ENCODE results near the gene ADCY5. TPM values are rescaled to one million over a fixed set of nuclear protein-coding genes. Genes with fewer than 3 reads are reported as not detected.

The ADCY5 gene
- total RNA-seq, 1 donor from 2014 or later = 0.07 TPM

- no peak for DNase-seq (ENCODE audit: low read depth, low spot score)
These were observed 104.5 kb downstream of the ADCY5 start for GRCh38 chr3:123344175-123344906.

GRCh38 chr3:123343296-123344174 is 105.4 kb downstream of the ADCY5 start:
- no peak for DNase-seq (ENCODE audit: low read depth, low spot score)

- no peak for DNase-seq (ENCODE audit: low read depth, low spot score)
These were observed 106.2 kb downstream of the ADCY5 start for GRCh38 chr3:123342631-123343080.

GRCh38 chr3:123341871-123342630 is 106.8 kb downstream of the ADCY5 start:
- DNase-seq (ENCODE audit: low read depth, low spot score) = no peak

GRCh38 chr3:123340336-123340735 is 108.6 kb downstream of the ADCY5 start:
- DNase-seq (ENCODE audit: low read depth, low spot score) = no peak

- no peak for DNase-seq (ENCODE audit: low read depth, low spot score)
These were observed 109.6 kb downstream of the ADCY5 start for GRCh38 chr3:123339302-123339701.

GRCh38 chr3:123338620-123339061 is 110.2 kb downstream of the ADCY5 start:
- no peak for DNase-seq (ENCODE audit: low read depth, low spot score)

GRCh38 chr3:123337948-123338619 is 110.8 kb downstream of the ADCY5 start:
- DNase-seq (ENCODE audit: low read depth, low spot score) = no peak

- DNase-seq (ENCODE audit: low read depth, low spot score) = no peak
These were observed 111.7 kb downstream of the ADCY5 start for GRCh38 chr3:123337226-123337625.

- DNase-seq (ENCODE audit: low read depth, low spot score) = no peak
These were observed 112.4 kb downstream of the ADCY5 start for GRCh38 chr3:123336441-123336851.

GRCh38 chr3:123336001-123336400 is 112.9 kb downstream of the ADCY5 start:
- DNase-seq (ENCODE audit: low read depth, low spot score) = no peak

GRCh38 chr3:123335007-123335670 is 113.8 kb downstream of the ADCY5 start:
- no peak for DNase-seq (ENCODE audit: low read depth, low spot score)

GRCh38 chr3:123334056-123334455 is 114.8 kb downstream of the ADCY5 start:
- no peak for DNase-seq (ENCODE audit: low read depth, low spot score)

GRCh38 chr3:123333401-123333800 is 115.5 kb downstream of the ADCY5 start:
- DNase-seq (ENCODE audit: low read depth, low spot score) = no peak

- DNase-seq (ENCODE audit: low read depth, low spot score) = no peak
These were observed 116.7 kb downstream of the ADCY5 start for GRCh38 chr3:123332124-123332641.

- no peak for DNase-seq (ENCODE audit: low read depth, low spot score)
These were observed 117.2 kb downstream of the ADCY5 start for GRCh38 chr3:123331651-123332050.

GRCh38 chr3:123331006-123331405 is 117.9 kb downstream of the ADCY5 start:
- DNase-seq (ENCODE audit: low read depth, low spot score) = no peak

GRCh38 chr3:123330441-123330991 is 118.4 kb downstream of the ADCY5 start:
- no peak for DNase-seq (ENCODE audit: low read depth, low spot score)

GRCh38 chr3:123329636-123330340 is 119.1 kb downstream of the ADCY5 start:
- DNase-seq (ENCODE audit: low read depth, low spot score) = no peak
